ENCODE results near the gene GJD2. TPM values are rescaled to one million over a fixed set of nuclear protein-coding genes. Genes with fewer than 3 reads are reported as not detected.

Gene GJD2
- total and polyA plus RNA-seq, 11 donors, result 0.04 to 0.31 (median 0.25) TPM; not detected in 6

DNA sequence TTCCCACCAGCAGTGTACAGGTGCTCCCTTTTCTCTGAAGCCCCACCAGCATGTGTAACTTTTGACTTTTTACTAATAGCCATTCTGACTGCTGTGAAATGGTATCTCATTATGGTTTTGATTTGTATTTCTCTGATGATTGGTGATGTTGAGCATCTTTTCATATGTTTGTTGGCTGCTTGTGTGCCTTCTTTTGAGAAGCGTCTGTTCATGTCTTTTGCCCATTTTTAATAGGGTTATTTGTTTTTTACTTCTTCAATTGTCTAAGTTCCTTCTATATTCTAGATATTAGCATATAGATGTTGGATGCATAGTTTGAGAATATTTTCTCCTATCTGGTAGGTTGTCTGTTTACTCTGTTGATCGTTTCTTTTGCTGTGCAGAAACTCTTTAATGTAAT lies 25.9 kb upstream of the GJD2 start:
- no peak for ATAC-seq
- Histone ChIP-seq H3K36me3 (no peaks in the 10 kb centered on the region), H3K4me1 (no peaks in the 10 kb centered on the region), H3K9me3 (peaks cover 0 to 11% (median 0%) of the 10 kb centered on the region in 12 donors), H3K4me3 (no peak overlapping the region), H3K27me3 (no peaks in the 10 kb centered on the region), H3K27ac (no peak overlapping the region)
- TF ChIP-seq POLR2A (IDR thresholded peaks at IDR 0.05), result no peak
- TF ChIP-seq CTCF (IDR thresholded peaks at IDR 0.05), result no peak
- intact Hi-C loops (cut with DNase I), result loop anchor here in 2 of 10 donors (5.0 to 10.0 kb wide), 2 partner anchors 38 to 56 kb away; no protein-coding TSS in a partner anchor
- DNase-seq, result no peak
- WGBS, 4 donors, result 71 to 83% (median 76%) methylated on average over 2 of the region's 2 CpGs

DNA sequence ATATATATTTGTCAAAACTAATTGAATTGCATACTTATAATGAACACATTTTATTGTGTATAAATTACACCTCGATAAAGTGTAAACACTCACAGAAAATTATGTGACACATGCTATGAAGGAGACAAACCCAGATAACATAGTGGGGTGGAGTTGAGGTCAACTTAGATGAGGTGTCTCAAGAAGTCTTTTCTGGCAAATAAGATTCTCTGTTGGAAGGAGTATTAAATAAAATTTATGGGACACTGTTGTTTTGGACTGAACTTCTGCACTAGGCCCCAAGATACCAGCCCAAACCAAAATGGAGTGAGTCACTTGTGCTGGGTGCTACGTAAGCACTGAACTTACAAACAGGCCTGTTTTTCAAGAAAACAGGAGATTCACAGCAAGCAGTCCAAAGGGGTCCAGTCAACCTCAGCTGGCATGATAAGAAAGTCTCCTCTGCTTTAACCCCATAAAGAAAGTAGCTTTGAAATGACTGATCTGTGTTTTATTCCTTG lies 21.9 kb upstream of the GJD2 start:
- H3K9me3 ChIP-seq, result peaks cover 0 to 11% (median 0%) of the 10 kb centered on the region in 12 donors
- no peak overlapping the region for H3K27ac ChIP-seq
- 77 to 82% (median 81%) methylated on average over 2 of the region's 2 CpGs for WGBS, 4 donors
- ATAC-seq, result no peak
- H3K36me3 ChIP-seq, result no peaks in the 10 kb centered on the region
- intact Hi-C loops (cut with DNase I), result no loop called here
- H3K27me3 ChIP-seq, result peaks cover 0 to 2% (median 0%) of the 10 kb centered on the region in 9 donors
- peaks cover 0 to 2% (median 0%) of the 10 kb centered on the region in 12 donors for H3K4me1 ChIP-seq
- no peak for TF ChIP-seq CTCF (IDR thresholded peaks at IDR 0.05)
- TF ChIP-seq POLR2A (IDR thresholded peaks at IDR 0.05), result no peak
- H3K4me3 ChIP-seq, result no peak overlapping the region
- DNase-seq, result no peak

DNA sequence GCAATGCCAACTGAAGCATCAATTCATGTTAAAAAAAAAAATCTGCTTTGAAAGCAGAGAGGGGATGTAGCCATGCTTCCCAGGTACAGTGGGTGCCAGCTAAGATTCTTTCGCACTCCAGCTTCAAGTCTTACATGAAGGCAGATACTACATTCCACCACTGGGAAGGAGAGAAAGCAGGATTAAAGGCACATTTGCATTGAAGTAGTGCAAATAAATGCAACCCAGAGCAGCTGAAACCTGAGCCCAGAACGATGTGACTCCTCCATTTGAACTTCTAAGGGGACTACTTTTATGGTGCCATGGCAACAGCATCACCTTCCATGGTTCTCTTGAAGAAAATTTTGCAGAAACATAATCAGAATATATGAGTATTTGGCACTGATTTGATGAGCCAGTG lies 19.1 kb upstream of the GJD2 start:
- H3K9me3 ChIP-seq, result no peaks in the 10 kb centered on the region
- H3K27me3 ChIP-seq, result peaks cover 0 to 2% (median 0%) of the 10 kb centered on the region in 9 donors
- peaks cover 0 to 14% (median 0%) of the 10 kb centered on the region in 12 donors for H3K4me1 ChIP-seq
- H3K36me3 ChIP-seq, result no peaks in the 10 kb centered on the region
- no peak for DNase-seq
- intact Hi-C loops (cut with DNase I), result no loop called here
- 45 to 65% (median 53%) methylated on average over 2 of the region's 2 CpGs for WGBS, 4 donors
- H3K27ac ChIP-seq, result no peak overlapping the region
- no peak overlapping the region for H3K4me3 ChIP-seq
- TF ChIP-seq CTCF (IDR thresholded peaks at IDR 0.05) (no peak), POLR2A (IDR thresholded peaks at IDR 0.05) (no peak)
- no peak for ATAC-seq

GRCh38 chr15:34773013-34773412 lies 18.2 kb upstream of the GJD2 start:
- Histone ChIP-seq H3K9me3 (no peaks in the 10 kb centered on the region), H3K27ac (no peak overlapping the region), H3K36me3 (no peaks in the 10 kb centered on the region), H3K4me1 (peaks cover 0 to 14% (median 0%) of the 10 kb centered on the region in 12 donors), H3K27me3 (peaks cover 0 to 2% (median 0%) of the 10 kb centered on the region in 9 donors), H3K4me3 (no peak overlapping the region)
- TF ChIP-seq POLR2A (IDR thresholded peaks at IDR 0.05) (no peak), CTCF (IDR thresholded peaks at IDR 0.05) (no peak)
- DNase-seq (no peak), ATAC-seq (no peak)
- intact Hi-C loops (cut with DNase I), result no loop called here
